Measurements from ENCODE around the gene PHACTR3. TPM values are rescaled to one million over a fixed set of nuclear protein-coding genes. Genes with fewer than 3 reads are reported as not detected.

The PHACTR3 gene
- total and polyA plus RNA-seq, 2 experiments from 2014 or later = 0.45 to 0.61 TPM

- ATAC-seq (no peak), DNase-seq (ENCODE audit: low spot score) (no peak)
- Mint-ChIP-seq H3K4me3 (no peak overlapping the region), H3K4me1 (peaks cover 11% of the 10 kb centered on the region), H3K9me3 (no peaks in the 10 kb centered on the region), H3K27ac (no peak overlapping the region), H3K27me3 (ENCODE audit: insufficient read depth, low read depth, poor library complexity) (peaks cover 13% of the 10 kb centered on the region), H3K36me3 (ENCODE audit: low read depth) (no peaks in the 10 kb centered on the region)
- no peak overlapping the region for H3K27ac ChIP-seq (ENCODE audit: low read depth)
- H3K36me3 ChIP-seq (ENCODE audit: insufficient read depth) = no peaks in the 10 kb centered on the region
- H3K4me2 ChIP-seq = no peak overlapping the region
- H3K4me1 ChIP-seq (ENCODE audit: insufficient read depth) = no peaks in the 10 kb centered on the region
- H3K9me2 ChIP-seq (ENCODE audit: insufficient read depth) = no peaks in the 10 kb centered on the region; the same call in 1 of the 2 replicates
- no peak overlapping the region for H2AFZ ChIP-seq
- H3F3A ChIP-seq (replicated peaks; ENCODE audit: low read depth) = no peaks in the 10 kb centered on the region
- H3K27me3 ChIP-seq (ENCODE audit: insufficient read depth) = no peaks in the 10 kb centered on the region
- no peak overlapping the region for H3K4me3 ChIP-seq
- H3K79me2 ChIP-seq (replicated peaks; ENCODE audit: insufficient read depth) = no peaks in the 10 kb centered on the region
- TF ChIP-seq POLR2AphosphoS5 (IDR thresholded peaks at IDR 0.05; ENCODE audit: low read depth) (no peak), NANOG (IDR thresholded peaks at IDR 0.05; ENCODE audit: borderline replicate concordance) (no peak), CREB1 (CRISPR knock-in tag; IDR thresholded peaks at IDR 0.05; ENCODE audit: low read depth) (no peak), REST (IDR thresholded peaks at IDR 0.05; ENCODE audit: unreplicated experiment) (no peak), ZNF331 (CRISPR knock-in tag; IDR thresholded peaks at IDR 0.05; ENCODE audit: low read depth) (no peak), STAT1 (IDR thresholded peaks at IDR 0.05; ENCODE audit: unreplicated experiment) (no peak), EZH2 (IDR thresholded peaks at IDR 0.05; ENCODE audit: low read depth, unreplicated experiment) (no peak), ZNF114 (CRISPR knock-in tag; IDR thresholded peaks at IDR 0.05) (no peak)
- TF ChIP-seq, protein P1, sequence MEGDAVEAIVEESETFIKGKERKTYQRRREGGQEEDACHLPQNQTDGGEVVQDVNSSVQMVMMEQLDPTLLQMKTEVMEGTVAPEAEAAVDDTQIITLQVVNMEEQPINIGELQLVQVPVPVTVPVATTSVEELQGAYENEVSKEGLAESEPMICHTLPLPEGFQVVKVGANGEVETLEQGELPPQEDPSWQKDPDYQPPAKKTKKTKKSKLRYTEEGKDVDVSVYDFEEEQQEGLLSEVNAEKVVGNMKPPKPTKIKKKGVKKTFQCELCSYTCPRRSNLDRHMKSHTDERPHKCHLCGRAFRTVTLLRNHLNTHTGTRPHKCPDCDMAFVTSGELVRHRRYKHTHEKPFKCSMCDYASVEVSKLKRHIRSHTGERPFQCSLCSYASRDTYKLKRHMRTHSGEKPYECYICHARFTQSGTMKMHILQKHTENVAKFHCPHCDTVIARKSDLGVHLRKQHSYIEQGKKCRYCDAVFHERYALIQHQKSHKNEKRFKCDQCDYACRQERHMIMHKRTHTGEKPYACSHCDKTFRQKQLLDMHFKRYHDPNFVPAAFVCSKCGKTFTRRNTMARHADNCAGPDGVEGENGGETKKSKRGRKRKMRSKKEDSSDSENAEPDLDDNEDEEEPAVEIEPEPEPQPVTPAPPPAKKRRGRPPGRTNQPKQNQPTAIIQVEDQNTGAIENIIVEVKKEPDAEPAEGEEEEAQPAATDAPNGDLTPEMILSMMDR (conservative IDR thresholded peaks at IDR 0.05; ENCODE audit: low read depth in 2 of 2) = no peak
- TF ChIP-seq, protein P2, sequence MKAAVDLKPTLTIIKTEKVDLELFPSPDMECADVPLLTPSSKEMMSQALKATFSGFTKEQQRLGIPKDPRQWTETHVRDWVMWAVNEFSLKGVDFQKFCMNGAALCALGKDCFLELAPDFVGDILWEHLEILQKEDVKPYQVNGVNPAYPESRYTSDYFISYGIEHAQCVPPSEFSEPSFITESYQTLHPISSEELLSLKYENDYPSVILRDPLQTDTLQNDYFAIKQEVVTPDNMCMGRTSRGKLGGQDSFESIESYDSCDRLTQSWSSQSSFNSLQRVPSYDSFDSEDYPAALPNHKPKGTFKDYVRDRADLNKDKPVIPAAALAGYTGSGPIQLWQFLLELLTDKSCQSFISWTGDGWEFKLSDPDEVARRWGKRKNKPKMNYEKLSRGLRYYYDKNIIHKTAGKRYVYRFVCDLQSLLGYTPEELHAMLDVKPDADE (IDR thresholded peaks at IDR 0.05) = no peak
- no peaks in the 10 kb centered on the region for H4K20me1 ChIP-seq (replicated peaks; ENCODE audit: insufficient read depth)
Observed at GRCh38 chr20:59818911-59819310, 214.6 kb downstream of the PHACTR3 start.
